DOHH2 (cell line): ENCODE data around the gene PDE4B.

Source experiments
- CTCF ChIP-seq: fragments of 200-600 bp; sonication (generic); IDR thresholded peaks from one replicate; pipeline ENCODE4 v1.5.1; 2014; ENCODE audit warnings: antibody characterized with exemption, mild to moderate bottlenecking, low read depth, low read length; ENCODE audit not compliant: poor library complexity, severe bottlenecking
- EZH2phosphoT487 ChIP-seq: fragments of 200-600 bp; sonication (generic); IDR thresholded peaks from 2 replicates; pipeline ENCODE4 v1.6.1; 2017; ENCODE audit warnings: borderline replicate concordance, mild to moderate bottlenecking, antibody characterized with exemption, low read length, moderate library complexity, mixed read lengths

GRCh38 chr1:66069976-66070876 is 277.5 kb downstream of the PDE4B start:
- TF ChIP-seq CTCF = no peak
- no peak for TF ChIP-seq EZH2phosphoT487
